ENCODE measurements around the gene SPDYE2.
"Not testable (repeated sequence)": the region's sequence is repeated elsewhere in the genome, so short reads cannot be mapped to it uniquely, and the experiment has no call there.

SPDYE2 gene

DNA sequence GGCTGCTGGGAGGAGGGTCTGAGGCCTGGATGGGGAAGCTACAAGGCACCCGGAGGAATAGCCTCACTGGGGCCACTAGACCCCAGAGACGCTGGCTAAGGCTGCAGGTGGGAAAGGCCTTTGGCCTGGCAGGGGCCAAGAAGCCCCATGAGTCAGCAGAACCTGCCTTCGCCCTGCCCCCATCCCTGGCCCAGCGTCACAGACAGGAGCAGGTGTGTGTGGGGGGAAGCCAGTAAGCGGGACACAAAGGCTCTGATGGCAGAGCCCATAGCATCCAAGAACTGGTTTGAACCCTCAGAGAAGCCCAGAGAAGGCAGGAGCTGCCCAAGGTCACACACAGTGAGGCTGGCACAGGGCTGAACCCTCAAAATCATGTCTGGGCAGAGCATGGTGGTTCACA, 55.8 kb downstream of the SPDYE2 start:
- DNase-seq (ENCODE audit: low read depth); H3K4me3 ChIP-seq (ENCODE audit: low read depth, low read length); in situ Hi-C loops (cut with HindIII; ENCODE audit: low sequenced_read_pairs): not testable (repeated sequence)

DNA sequence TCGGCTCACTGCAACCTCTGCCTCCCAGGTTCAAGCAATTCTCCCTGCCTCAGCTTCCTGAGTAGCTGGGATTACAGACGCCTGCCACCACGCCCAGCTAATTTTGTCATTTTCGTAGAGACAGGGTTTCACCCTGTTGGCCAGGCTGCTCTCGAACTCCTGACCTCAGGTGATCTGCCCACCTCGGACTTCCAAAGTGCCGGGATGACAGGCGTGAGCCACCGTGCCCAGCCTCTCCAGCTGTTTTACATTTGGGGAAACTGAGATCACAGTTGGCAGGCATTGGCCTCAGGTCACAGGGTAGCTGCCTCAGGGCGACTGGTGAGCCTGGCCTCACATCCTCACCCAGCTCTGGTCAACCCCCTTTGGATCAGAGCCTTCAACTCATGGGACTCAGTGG, 58.7 kb downstream of the SPDYE2 start:
- DNase-seq (ENCODE audit: low read depth); H3K4me3 ChIP-seq (ENCODE audit: low read depth, low read length); in situ Hi-C loops (cut with HindIII; ENCODE audit: low sequenced_read_pairs): not testable (repeated sequence)

- H3K4me3 ChIP-seq (ENCODE audit: low read depth, low read length); DNase-seq (ENCODE audit: low read depth); in situ Hi-C loops (cut with HindIII; ENCODE audit: low sequenced_read_pairs): not testable (repeated sequence)
These were observed 59.4 kb downstream of the SPDYE2 start for GRCh38 chr7:102610441-102610840.

GRCh38 chr7:102611013-102611674, 60.1 kb downstream of the SPDYE2 start:
- in situ Hi-C loops (cut with HindIII; ENCODE audit: low sequenced_read_pairs); DNase-seq (ENCODE audit: low read depth); H3K4me3 ChIP-seq (ENCODE audit: low read depth, low read length): not testable (repeated sequence)

- H3K4me3 ChIP-seq (ENCODE audit: low read depth, low read length); DNase-seq (ENCODE audit: low read depth); in situ Hi-C loops (cut with HindIII; ENCODE audit: low sequenced_read_pairs): not testable (repeated sequence)
These were observed 60.8 kb downstream of the SPDYE2 start for GRCh38 chr7:102611675-102612325.
